HuH-7 (cell line): ENCODE measurements around the gene ZNF587.
"Not testable (repeated sequence)": the region's sequence is repeated elsewhere in the genome, so short reads cannot be mapped to it uniquely, and the experiment has no call there.

ENCODE experiments used
- DNase-seq: peaks from one replicate; pipeline ENCODE4 v3.0.0; 2011; ENCODE audit warnings: low spot score

ZNF587 gene

GRCh38 chr19:57849666-57850473 lies at the start of gene ZNF587:
Gene ZNF587 (plus strand): TSS chr19:57849859. CDS start chr19:57850039, 180 bp downstream.
- DNase-seq: peak; percentile 65

- DNase-seq: no peak
Observed at GRCh38 chr19:57800696-57801095, 49.0 kb upstream of the ZNF587 start.

GRCh38 chr19:57802269-57802668 lies 47.4 kb upstream of the ZNF587 start:
- no peak for DNase-seq

- DNase-seq: no peak
Observed at GRCh38 chr19:57803265-57803593, 46.4 kb upstream of the ZNF587 start.

- DNase-seq: no peak
Observed at GRCh38 chr19:57803594-57804325, 45.9 kb upstream of the ZNF587 start.

- no peak for DNase-seq
Observed at GRCh38 chr19:57807541-57807940, 42.1 kb upstream of the ZNF587 start.

GRCh38 chr19:57810410-57811295 lies 39.0 kb upstream of the ZNF587 start:
- DNase-seq: not testable (repeated sequence)

GRCh38 chr19:57812226-57812625 lies 37.4 kb upstream of the ZNF587 start:
- no peak for DNase-seq

- DNase-seq: not testable (repeated sequence)
Observed at GRCh38 chr19:57812975-57813820, 36.5 kb upstream of the ZNF587 start.

- DNase-seq: no peak
Observed at GRCh38 chr19:57813919-57814504, 35.6 kb upstream of the ZNF587 start.

- DNase-seq: peak; percentile 91
Observed at GRCh38 chr19:57814505-57815246, 35.0 kb upstream of the ZNF587 start, which contains the start of gene ZNF552. Gene ZNF552 (minus strand): TSS chr19:57814913. CDS start chr19:57814743, 170 bp downstream.

- no peak for DNase-seq
Observed at GRCh38 chr19:57815247-57816075, 34.2 kb upstream of the ZNF587 start.

GRCh38 chr19:57816652-57817051 lies 33.0 kb upstream of the ZNF587 start:
- no peak for DNase-seq

- no peak for DNase-seq
Observed at GRCh38 chr19:57817976-57818375, 31.7 kb upstream of the ZNF587 start.

GRCh38 chr19:57818378-57818777 lies 31.3 kb upstream of the ZNF587 start:
- no peak for DNase-seq

GRCh38 chr19:57819475-57820148 lies 30.0 kb upstream of the ZNF587 start:
- DNase-seq: peak; percentile 92

- no peak for DNase-seq
Observed at GRCh38 chr19:57820599-57820998, 29.1 kb upstream of the ZNF587 start.

- not testable (repeated sequence) for DNase-seq
Observed at GRCh38 chr19:57821095-57821494, 28.6 kb upstream of the ZNF587 start.

- DNase-seq: not testable (repeated sequence)
Observed at GRCh38 chr19:57821501-57821900, 28.2 kb upstream of the ZNF587 start.
